HG03342 (cell line): ENCODE measurements around the gene ANXA3.

ENCODE experiments used
- ATAC-seq: cut with Tn5 transposase; IDR thresholded peaks from one replicate; pipeline ENCODE4 v1.9.1; 2021; ENCODE audit warnings: mild to moderate bottlenecking, moderate library complexity; ENCODE audit not compliant: unreplicated experiment

Gene ANXA3

GRCh38 chr4:78610546-78611214, 59.1 kb downstream of the ANXA3 start:
- ATAC-seq = no peak

GRCh38 chr4:78611215-78611558, 59.6 kb downstream of the ANXA3 start:
- no peak for ATAC-seq

- ATAC-seq = no peak
Measured at GRCh38 chr4:78612398-78613178, 61.0 kb downstream of the ANXA3 start.

GRCh38 chr4:78613522-78614321, 62.2 kb downstream of the ANXA3 start:
- ATAC-seq = peak; percentile 77

GRCh38 chr4:78616046-78616498, 64.5 kb downstream of the ANXA3 start:
- ATAC-seq = no peak

GRCh38 chr4:78618436-78618835, 66.9 kb downstream of the ANXA3 start:
- ATAC-seq = no peak

GRCh38 chr4:78621395-78621794, 69.8 kb downstream of the ANXA3 start:
- no peak for ATAC-seq

- ATAC-seq = no peak
Measured at GRCh38 chr4:78622253-78622979, 70.8 kb downstream of the ANXA3 start.

- no peak for ATAC-seq
Measured at GRCh38 chr4:78624048-78624447, 72.5 kb downstream of the ANXA3 start.

- ATAC-seq = peak; percentile 40
Measured at GRCh38 chr4:78625073-78625472, 73.5 kb downstream of the ANXA3 start.

GRCh38 chr4:78627046-78627965, 75.7 kb downstream of the ANXA3 start:
- ATAC-seq = no peak

GRCh38 chr4:78627966-78628678, 76.6 kb downstream of the ANXA3 start:
- ATAC-seq = no peak

- no peak for ATAC-seq
Measured at GRCh38 chr4:78629991-78630541, 78.5 kb downstream of the ANXA3 start.

- no peak for ATAC-seq
Measured at GRCh38 chr4:78630615-78631014, 79.0 kb downstream of the ANXA3 start.

- no peak for ATAC-seq
Measured at GRCh38 chr4:78634011-78634664, 82.6 kb downstream of the ANXA3 start.

- peak; percentile 86 for ATAC-seq
Measured at GRCh38 chr4:78638337-78639172, 87.0 kb downstream of the ANXA3 start.

- ATAC-seq = no peak
Measured at GRCh38 chr4:78640714-78641113, 89.1 kb downstream of the ANXA3 start.

- ATAC-seq = no peak
Measured at GRCh38 chr4:78642934-78643333, 91.4 kb downstream of the ANXA3 start.
